GM18867 (cell line): Measurements from ENCODE around the gene DDX39B.
"Not testable (repeated sequence)": the region's sequence is repeated elsewhere in the genome, so short reads cannot be mapped to it uniquely, and the experiment has no call there.

Experiments used
- ATAC-seq: cut with Tn5 transposase; IDR thresholded peaks from one replicate; pipeline ENCODE4 v1.9.1; 2021; ENCODE audit warnings: mild to moderate bottlenecking, moderate library complexity; ENCODE audit not compliant: unreplicated experiment

DDX39B gene

GRCh38 chr6:31541658-31542521 is at the start of gene DDX39B:
DDX39B (minus strand) TSS chr6:31542003; CDS start chr6:31540532, 1,471 bp downstream.
- ATAC-seq: peak; percentile 68

GRCh38 chr6:31590691-31591090 is 48.9 kb upstream of the DDX39B start:
- ATAC-seq: not testable (repeated sequence)

- no peak for ATAC-seq
Observed at GRCh38 chr6:31588871-31589650, 47.3 kb upstream of the DDX39B start.

GRCh38 chr6:31587791-31588777 is 46.3 kb upstream of the DDX39B start:
- ATAC-seq: no peak

- no peak for ATAC-seq
Observed at GRCh38 chr6:31586599-31587281, 44.9 kb upstream of the DDX39B start.

- no peak for ATAC-seq
Observed at GRCh38 chr6:31586008-31586407, 44.2 kb upstream of the DDX39B start, which contains the start of gene LST1. LST1 (plus strand) TSS chr6:31586277; CDS start chr6:31587300, 1,023 bp downstream.

- ATAC-seq: no peak
Observed at GRCh38 chr6:31585491-31585890, 43.7 kb upstream of the DDX39B start.

- ATAC-seq: no peak
Observed at GRCh38 chr6:31582230-31582643, 40.4 kb upstream of the DDX39B start, which contains the start of gene LTB. LTB (minus strand) TSS chr6:31582424; CDS start chr6:31582417, 7 bp downstream.

GRCh38 chr6:31581434-31582229 is 39.8 kb upstream of the DDX39B start:
- no peak for ATAC-seq

- ATAC-seq: peak; percentile 52
Observed at GRCh38 chr6:31580807-31581433, 39.1 kb upstream of the DDX39B start.

- no peak for ATAC-seq
Observed at GRCh38 chr6:31580438-31580740, 38.6 kb upstream of the DDX39B start.

- no peak for ATAC-seq
Observed at GRCh38 chr6:31579546-31580437, 38.0 kb upstream of the DDX39B start.

GRCh38 chr6:31579119-31579505 is 37.3 kb upstream of the DDX39B start:
- ATAC-seq: no peak

- ATAC-seq: no peak
Observed at GRCh38 chr6:31578184-31579118, 36.6 kb upstream of the DDX39B start.

GRCh38 chr6:31577579-31577966 is 35.8 kb upstream of the DDX39B start:
- no peak for ATAC-seq

- no peak for ATAC-seq
Observed at GRCh38 chr6:31576897-31577578, 35.2 kb upstream of the DDX39B start.
